Middle frontal gyrus (tissue), 1 donor: ENCODE results near the gene SCGB1C1.
"Not testable (repeated sequence)": the region's sequence is repeated elsewhere in the genome, so short reads cannot be mapped to it uniquely, and the experiment has no call there.

ENCODE experiments used
- DNase-seq: peaks from one replicate; pipeline ENCODE4 v3.0.0-alpha.2; 2015; ENCODE audit warnings: low spot score; ENCODE audit errors: extremely low spot score

SCGB1C1 gene

DNA sequence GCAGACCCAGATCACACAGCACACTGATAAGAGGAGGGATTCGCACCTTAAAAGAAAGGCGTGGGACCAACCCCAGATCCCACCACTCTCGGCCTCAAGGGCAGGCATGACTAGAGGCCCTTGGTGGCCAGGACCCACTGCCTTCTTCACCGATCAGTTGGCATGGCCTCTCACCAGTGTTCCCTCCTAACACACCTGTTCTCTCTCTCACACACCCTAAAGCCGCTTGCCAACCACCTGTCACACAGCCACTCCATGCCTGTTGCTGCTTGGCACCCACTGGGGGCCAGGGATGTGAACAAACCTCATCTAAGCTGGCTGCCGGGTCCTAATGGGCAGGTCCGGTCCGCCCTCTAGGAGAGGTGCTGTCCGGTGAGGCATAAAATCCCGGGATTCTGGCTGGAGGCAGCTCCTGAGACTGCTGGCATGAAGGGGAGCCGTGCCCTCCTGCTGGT, at the start of gene SCGB1C1:
SCGB1C1 (plus strand) TSS at position 405 of the 455 bp plus-strand sequence; CDS start at position 427, 22 bp downstream.
- not testable (repeated sequence) for DNase-seq

GRCh38 chr11:180242-180641, 12.6 kb upstream of the SCGB1C1 start:
- DNase-seq = not testable (repeated sequence)

DNA sequence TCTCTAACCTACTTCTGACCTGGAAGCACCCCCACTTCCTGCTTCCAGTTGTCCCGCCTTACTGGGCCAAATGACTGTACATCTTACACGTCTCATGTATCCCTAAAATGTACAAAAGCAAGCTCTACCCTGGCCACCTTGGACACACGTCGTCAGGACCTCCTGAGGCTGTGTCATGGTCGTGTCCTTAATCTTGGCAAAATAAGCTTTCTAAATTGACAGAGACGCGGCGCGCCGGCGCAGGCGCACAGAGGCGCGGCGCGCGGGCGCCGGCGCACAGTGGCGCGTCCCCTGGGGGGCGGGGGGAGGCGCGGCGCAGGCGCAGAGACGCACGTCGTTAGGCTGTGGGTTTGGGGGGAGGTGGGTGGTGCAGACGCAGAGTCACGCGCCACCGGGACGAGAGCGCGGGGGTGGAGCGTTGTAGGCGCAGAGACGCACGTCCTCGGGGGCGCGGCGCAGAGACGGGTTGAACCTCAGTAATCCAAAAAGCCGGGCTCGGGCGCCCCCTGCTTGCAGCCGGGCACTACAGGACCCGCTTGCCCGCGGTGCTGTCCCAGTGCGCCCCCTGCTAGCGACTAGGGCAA, 3.6 kb upstream of the SCGB1C1 start:
- DNase-seq = not testable (repeated sequence)

- DNase-seq = not testable (repeated sequence)
These were observed 3.0 kb upstream of the SCGB1C1 start for GRCh38 chr11:189843-190311.

GRCh38 chr11:190546-190945, 2.3 kb upstream of the SCGB1C1 start:
- DNase-seq = not testable (repeated sequence)

DNA sequence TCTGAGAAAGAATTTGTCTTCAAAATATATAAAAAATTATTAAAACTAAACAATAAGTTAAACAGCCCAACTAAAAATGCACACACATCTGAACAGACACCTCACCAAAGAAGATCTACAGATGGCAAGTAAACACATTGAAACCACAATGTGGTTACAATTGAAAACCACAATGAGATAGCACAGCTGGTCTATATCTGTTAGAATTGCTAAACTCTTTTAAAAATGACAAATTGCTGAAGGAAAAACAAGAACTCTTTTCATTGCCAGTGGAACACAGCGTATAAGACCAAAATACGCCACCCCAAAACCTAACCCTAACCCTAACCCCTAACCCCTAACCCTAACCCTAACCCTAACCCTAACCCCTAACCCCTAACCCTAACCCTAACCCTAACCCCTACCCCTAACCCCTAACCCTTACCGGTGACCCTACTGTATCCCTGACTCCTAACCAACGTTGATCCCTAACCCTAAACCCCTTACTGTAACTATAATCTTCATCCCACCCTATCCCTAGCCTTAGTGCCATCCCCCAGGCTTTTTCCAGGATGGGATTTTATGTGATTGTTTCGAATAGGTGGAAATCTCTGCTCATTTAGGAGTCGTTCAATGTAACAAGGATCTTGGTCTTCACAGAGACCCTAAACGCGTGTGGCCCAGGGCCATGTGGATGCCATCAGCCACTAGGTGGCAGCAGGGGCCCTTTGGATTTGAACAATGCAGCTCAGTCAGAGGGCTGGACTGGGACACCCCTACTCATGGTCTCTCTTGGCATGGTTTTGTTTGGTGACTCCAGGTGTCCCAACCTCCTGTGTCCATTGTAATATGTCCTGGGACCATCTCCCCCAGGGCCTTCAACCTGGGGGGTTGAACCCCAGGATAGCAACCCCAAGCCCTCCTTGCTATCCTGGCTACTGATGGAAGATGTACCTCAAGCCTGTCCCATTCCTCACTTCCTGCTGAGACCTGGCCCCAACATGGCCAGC, 1.1 kb upstream of the SCGB1C1 start:
- DNase-seq = not testable (repeated sequence)

GRCh38 chr11:193481-193880, 603 bp downstream of the SCGB1C1 start:
- DNase-seq = not testable (repeated sequence)

GRCh38 chr11:196786-197731, 4.2 kb downstream of the SCGB1C1 start:
- no peak for DNase-seq

- no peak for DNase-seq
These were observed 4.9 kb downstream of the SCGB1C1 start for GRCh38 chr11:197741-198235.

DNA sequence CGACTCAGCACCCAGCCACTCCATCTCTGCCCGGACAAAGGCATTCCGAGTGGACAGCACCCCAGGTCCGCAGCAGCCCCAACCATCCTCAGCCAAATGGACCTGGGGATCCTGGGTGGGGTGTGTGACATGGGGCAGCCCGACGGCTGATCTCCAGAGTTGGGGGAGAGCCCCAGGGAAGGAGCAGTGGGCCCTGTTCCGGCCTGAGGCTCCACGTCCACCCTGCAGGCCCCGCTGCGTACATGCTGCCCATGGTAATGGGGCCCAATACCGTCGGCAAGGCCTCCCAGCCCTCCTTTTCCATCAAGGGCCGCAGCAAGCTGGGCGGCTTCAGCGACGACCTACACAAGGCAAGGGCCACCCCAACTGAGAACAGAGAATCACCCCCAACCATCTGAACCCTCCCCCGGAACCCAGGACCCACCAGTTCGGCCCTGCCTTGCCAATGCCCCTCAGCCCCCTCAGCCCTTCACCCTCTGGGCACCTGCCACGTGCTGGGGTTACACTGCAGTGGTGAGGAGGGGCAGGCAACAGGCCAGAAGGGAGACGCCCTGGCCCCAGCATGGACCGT, 5.4 kb downstream of the SCGB1C1 start:
- no peak for DNase-seq

DNA sequence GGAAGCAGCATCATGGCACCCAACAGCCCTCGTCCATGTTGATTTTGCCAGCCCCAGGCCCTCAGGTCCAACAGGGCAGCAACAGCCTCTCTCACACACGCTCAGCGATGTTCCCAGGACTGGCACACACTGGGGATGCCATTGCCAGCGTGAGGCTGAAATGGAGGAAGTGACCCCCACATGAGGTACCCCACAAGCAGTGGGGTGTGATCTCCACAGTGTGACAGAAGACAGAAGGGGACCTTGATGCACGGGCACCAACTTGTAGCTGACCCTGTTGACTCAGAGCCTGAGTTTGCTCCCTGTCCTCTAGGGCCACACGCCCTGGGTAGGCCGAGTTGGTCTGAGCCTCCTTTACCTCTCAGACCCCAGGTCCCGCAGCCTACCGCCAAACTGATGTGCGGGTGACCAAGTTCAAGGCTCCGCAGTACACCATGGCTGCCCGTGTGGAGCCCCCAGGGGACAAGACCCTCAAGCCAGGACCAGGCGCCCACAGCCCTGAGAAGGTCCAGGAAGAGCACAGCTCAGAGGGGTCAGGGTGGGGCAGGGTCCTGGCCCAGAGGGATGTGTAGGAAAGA, 6.2 kb downstream of the SCGB1C1 start:
- no peak for DNase-seq

GRCh38 chr11:199782-200181, 6.9 kb downstream of the SCGB1C1 start:
- DNase-seq = no peak

DNA sequence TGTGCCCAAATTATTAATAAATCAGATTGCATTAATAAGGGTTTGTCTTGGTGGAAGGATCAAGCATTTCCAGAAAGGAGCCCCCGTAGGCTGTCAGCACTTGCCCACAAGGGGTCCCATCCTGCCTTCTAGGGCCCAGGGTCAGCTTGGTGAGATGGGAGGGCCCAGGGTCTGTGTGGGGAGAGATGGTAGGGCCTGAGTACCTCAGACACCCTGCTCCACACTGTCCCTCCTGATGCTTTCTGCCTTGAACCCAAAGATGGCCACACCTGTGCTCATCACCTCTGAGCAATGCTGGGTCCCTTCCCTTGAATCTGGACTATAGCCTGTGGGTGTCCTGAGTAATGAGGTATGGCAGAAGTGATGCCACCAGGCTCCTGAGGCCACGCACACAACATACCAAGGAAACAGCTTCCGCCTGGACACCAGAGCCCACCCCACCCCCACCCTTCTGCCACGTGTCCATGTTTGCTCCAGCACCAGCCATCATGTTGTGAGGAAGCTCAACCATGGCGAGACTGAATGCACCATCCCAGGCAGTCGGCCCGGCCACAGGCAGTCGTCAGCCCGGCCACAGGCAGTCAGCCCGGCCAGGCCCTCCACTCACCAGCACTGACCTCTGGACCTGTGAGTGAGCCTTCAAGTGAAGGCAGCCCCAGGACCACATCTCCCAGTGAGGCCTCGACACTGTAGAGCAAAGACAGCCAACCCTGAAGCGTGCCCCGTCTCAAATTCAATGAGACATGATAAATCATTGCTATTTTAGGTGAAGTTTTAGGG, 7.5 kb downstream of the SCGB1C1 start:
- DNase-seq = no peak

- DNase-seq = no peak
These were observed 9.1 kb downstream of the SCGB1C1 start for GRCh38 chr11:201966-202365.

GRCh38 chr11:202490-202889, 9.6 kb downstream of the SCGB1C1 start:
- no peak for DNase-seq

DNA sequence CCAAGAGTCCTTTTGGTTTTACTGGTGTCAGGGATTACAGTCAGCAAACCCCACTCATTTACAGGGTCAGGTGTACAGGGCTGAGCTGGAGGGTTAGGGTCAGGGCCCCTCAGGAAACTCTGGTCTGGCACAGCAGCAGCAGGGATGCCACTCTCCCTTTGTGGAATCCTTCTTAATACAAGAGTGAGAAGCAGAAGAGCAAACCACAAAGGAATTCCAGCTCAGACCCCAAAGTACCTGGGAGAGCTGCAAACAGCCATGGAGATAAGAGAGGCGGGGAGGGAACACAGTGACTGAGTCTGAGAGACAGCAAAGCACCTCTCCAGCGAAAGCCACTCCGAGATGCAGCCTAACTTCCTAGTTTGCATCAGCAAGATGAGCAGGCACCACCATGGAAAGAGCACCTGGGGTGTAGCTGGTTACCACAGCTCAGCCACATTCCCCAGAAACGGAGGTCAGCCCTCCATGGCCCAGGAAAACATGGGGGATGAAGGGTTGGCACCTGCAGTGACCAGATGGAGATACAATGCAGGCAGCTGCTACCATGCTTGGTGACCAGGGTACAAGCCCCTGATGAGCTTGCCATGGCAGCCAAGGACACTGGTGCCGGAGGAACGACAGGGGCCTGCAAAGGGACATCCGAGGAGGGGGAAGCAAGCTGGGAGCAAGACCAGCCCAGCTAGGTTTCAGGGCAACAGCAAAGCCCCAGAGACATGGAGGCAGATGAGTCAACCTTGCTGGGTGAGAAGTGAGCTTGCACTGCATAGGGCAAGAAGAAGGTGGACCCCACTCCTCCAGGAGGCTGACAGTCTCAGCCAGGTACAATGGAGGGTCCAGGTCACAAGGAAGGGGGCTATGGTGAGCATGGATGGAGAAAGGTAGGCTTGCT, 10.4 kb downstream of the SCGB1C1 start:
- DNase-seq = no peak

DNA sequence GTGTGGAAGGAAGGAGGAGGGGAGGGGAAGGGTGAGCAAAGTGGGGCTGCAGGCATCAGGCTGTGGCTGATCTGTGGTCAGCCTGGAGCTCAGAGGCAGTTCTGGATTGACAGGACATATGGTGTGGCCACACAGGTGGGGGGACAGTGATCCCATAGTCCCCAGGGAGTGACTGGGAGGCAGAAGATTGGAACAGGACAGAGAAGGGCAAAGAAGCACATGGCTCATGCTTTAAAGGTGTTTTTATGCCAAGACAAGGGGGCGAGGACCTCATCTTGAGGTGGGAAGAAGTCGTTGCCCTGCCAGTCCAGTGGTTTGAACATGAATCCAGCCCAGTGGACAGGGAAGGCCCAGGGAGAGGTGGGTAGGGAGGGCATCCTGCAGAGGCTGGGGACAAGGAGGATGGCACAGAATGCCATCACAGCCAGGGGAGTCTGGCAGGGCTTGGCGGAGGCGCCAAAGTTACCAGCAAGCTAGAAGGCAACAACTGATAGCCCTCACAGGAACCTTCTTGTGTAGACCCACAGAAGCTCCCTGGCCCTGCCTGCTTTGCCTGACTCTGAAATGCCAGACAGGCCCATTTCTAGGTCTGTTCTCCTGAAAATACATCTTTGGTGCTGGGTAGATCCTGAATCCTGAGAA, 11.2 kb downstream of the SCGB1C1 start:
- DNase-seq = no peak

DNA sequence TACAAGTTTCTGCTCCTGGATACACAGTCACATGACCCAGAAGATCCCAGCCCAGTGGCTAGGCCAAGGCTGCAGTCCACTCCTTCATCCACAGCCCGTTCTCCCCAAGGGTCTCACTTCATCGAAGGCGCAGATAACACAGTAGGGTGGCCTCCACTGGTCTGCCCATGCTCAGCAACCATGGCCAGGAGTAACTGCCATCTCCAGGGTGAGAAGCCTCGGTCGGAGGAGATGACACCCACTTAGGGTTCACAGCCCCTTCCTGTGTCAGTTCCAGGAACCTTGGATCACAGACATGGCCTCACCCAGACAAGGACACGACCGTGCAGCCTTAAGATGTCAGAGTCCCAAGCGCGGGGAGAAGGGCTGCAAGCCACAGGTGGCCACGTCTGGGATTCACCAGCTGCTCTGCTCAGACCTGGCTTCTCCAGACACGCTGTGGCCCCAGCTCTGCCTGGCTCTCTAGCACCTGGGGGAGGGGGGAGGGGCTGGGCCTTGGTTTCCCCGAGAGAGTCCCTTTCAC, 11.8 kb downstream of the SCGB1C1 start:
- DNase-seq = no peak
